HepG2 (cell line): ENCODE data around the gene HES3. TPM values are rescaled to one million over a fixed set of nuclear protein-coding genes. Genes with fewer than 3 reads are reported as not detected.

Source experiments
- EHMT2 ChIP-seq: fragments of 200-600 bp; sonication (generic); IDR thresholded peaks from 2 replicates; pipeline ENCODE4 v1.7.0; 2017; ENCODE audit warnings: antibody characterized with exemption, low read depth, low read length, borderline replicate concordance
- ISL2 ChIP-seq: sonication (generic); formaldehyde crosslinking; IDR thresholded peaks from 2 replicates; pipeline ENCODE4 v1.5.0; 2020; ENCODE audit warnings: missing genetic modification reagents
- KLF9 ChIP-seq: IDR thresholded peaks from 2 replicates; pipeline ENCODE4 v1.6.1; 2016; ENCODE audit warnings: low read depth
- KMT2B ChIP-seq: IDR thresholded peaks from 2 replicates; pipeline ENCODE4 v1.6.1; 2016; ENCODE audit warnings: missing genetic modification reagents, missing compliant biosample characterization
- MAFG ChIP-seq: sonication (generic); formaldehyde crosslinking; IDR thresholded peaks from 2 replicates; pipeline ENCODE4 v1.5.1; 2020; ENCODE audit warnings: mild to moderate bottlenecking, missing genetic modification reagents
- NFIB ChIP-seq: sonication (generic); formaldehyde crosslinking; IDR thresholded peaks from 2 replicates; pipeline ENCODE4 v1.9.0; 2021; ENCODE audit warnings: missing genetic modification reagents, mild to moderate bottlenecking, borderline replicate concordance
- PHF20 ChIP-seq: sonication (generic); formaldehyde crosslinking; IDR thresholded peaks from 2 replicates; pipeline ENCODE4 v1.5.0; 2020; ENCODE audit warnings: mild to moderate bottlenecking, missing genetic modification reagents
- ZMAT3 ChIP-seq: sonication (generic); formaldehyde crosslinking; conservative IDR thresholded peaks from 2 replicates; pipeline ENCODE4 v1.7.0; 2021; ENCODE audit warnings: missing genetic modification reagents
- ZNF207 ChIP-seq: fragments of 450-650 bp; IDR thresholded peaks from 2 replicates; pipeline ENCODE4 v1.6.1; 2016; ENCODE audit warnings: antibody characterized with exemption, borderline replicate concordance
- ZNF546 ChIP-seq: sonication (generic); formaldehyde crosslinking; conservative IDR thresholded peaks from 2 replicates; pipeline ENCODE4 v1.8.1; 2023; ENCODE audit warnings: mild to moderate bottlenecking, missing genetic modification reagents
- ZNF607 ChIP-seq: sonication (generic); formaldehyde crosslinking; IDR thresholded peaks from 2 replicates; pipeline ENCODE4 v1.5.1; 2020; ENCODE audit warnings: missing genetic modification reagents, mild to moderate bottlenecking, borderline replicate concordance
- ZNF629 ChIP-seq: sonication (generic); formaldehyde crosslinking; conservative IDR thresholded peaks from 2 replicates; pipeline ENCODE4 v1.5.0; 2020; ENCODE audit warnings: missing genetic modification reagents
- ZNF878 ChIP-seq: sonication (generic); formaldehyde crosslinking; IDR thresholded peaks from 2 replicates; pipeline ENCODE4 v1.8.1; 2023; ENCODE audit warnings: mild to moderate bottlenecking, missing genetic modification reagents, moderate library complexity
- polyA plus RNA-seq, 8 experiments: library from polyadenylated mRNA; depleted of rRNA in 3 of 8; stranded (reverse) in 7 of 8; unstranded in 1 of 8; fragments of >200 nt; fragmentation: Illumina TruSeq in 4 of 8; extraction: Trizol in 4 of 8; gene quantifications; 2 replicates each; pipeline versions ENCODE4 v1.2.1 to v1.2.3, GENCODE V29; 2011 to 2016; ENCODE audit warnings: low read depth in 4 of 8, missing spikeins in 1 of 8, mixed read lengths in 1 of 8; ENCODE audit not compliant: insufficient read depth in 1 of 8
- total RNA-seq, 5 experiments: library from RNA; depleted of rRNA; stranded (reverse); fragments of >200 nt; fragmentation: Illumina TruSeq; extraction: Trizol; gene quantifications; 2 replicates each; pipeline ENCODE4 v1.2.3, GENCODE V29; 2016; ENCODE audit warnings: low read depth in 1 of 5
- TF ChIP-seq, protein P1 (sequence below): sonication (generic); formaldehyde crosslinking; IDR thresholded peaks from 2 replicates; pipeline ENCODE4 v1.4.0; 2020; ENCODE audit warnings: missing genetic modification reagents
- TF ChIP-seq, protein P2 (sequence below): sonication (generic); IDR thresholded peaks from 2 replicates; pipeline ENCODE4 v1.6.1; 2016; ENCODE audit warnings: low read depth, borderline replicate concordance
- TF ChIP-seq, protein P3 (sequence below): sonication (generic); formaldehyde crosslinking; IDR thresholded peaks from 2 replicates; pipeline ENCODE4 v1.4.0; 2020; ENCODE audit warnings: missing genetic modification reagents
- TF ChIP-seq, protein P4 (sequence below): sonication (generic); formaldehyde crosslinking; IDR thresholded peaks from 2 replicates; pipeline ENCODE4 v1.8.0; 2022; ENCODE audit warnings: missing genetic modification reagents, mild to moderate bottlenecking, borderline replicate concordance
- TF ChIP-seq, protein P5 (sequence below): sonication (generic); formaldehyde crosslinking; IDR thresholded peaks from 2 replicates; pipeline ENCODE4 v1.8.1; 2023; ENCODE audit warnings: mild to moderate bottlenecking, moderate library complexity, missing genetic modification reagents

HES3 gene
- total and polyA plus RNA-seq, 2 of the 13 experiments (the other 11 are each of a cell fraction or from before 2014, with no cell fraction given): not detected

DNA sequence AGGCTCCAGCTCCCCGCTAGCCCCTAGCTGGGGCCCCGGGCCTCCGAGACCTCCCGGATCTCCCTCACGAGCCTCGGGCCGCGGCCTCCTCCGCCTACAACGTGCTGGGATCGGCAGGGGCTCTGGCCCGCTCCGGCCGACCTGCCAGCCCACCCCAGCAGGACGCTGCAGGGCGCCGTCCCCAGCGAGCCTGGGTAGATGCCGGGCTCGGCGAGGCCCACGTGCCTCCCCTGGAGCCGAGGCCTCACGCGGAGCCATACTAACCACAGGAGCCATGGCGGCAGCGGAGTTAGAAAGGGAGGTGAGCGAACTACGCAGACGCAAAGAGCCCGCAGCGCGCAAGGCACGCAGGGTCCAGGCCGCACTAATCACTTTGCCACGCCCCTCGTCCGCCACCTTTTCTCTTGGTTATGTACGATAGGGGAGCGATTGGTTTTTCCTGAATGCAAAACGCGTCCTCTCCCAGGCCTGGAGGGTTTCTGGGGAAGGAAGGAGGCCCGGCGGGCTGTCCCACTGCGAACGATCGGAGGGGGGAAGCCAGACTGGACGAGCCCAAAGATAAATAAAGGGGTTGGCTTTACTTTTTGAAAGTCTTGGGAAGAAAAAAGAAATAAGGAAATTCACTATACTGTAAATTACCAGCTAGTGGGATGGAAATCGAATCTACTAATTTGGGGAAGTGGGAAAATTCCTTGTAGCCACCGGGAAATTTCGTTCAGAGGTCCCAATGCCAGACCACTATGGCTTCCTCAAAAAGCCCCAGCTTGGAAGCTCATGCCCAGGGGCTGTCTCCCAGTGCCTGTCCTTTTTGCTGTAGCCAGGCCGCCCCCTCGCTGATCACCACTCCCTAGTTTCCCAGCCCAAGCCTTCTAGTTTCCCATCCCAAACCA lies 44.4 kb upstream of the HES3 start, which contains the start of gene RPL22 (continued):
- 0 out of 2 replicates have a peak, but pooled peaks have one; percentile 14 for TF ChIP-seq ZNF629 (CRISPR knock-in tag)
- TF ChIP-seq EHMT2: no peak
- TF ChIP-seq, protein P1, sequence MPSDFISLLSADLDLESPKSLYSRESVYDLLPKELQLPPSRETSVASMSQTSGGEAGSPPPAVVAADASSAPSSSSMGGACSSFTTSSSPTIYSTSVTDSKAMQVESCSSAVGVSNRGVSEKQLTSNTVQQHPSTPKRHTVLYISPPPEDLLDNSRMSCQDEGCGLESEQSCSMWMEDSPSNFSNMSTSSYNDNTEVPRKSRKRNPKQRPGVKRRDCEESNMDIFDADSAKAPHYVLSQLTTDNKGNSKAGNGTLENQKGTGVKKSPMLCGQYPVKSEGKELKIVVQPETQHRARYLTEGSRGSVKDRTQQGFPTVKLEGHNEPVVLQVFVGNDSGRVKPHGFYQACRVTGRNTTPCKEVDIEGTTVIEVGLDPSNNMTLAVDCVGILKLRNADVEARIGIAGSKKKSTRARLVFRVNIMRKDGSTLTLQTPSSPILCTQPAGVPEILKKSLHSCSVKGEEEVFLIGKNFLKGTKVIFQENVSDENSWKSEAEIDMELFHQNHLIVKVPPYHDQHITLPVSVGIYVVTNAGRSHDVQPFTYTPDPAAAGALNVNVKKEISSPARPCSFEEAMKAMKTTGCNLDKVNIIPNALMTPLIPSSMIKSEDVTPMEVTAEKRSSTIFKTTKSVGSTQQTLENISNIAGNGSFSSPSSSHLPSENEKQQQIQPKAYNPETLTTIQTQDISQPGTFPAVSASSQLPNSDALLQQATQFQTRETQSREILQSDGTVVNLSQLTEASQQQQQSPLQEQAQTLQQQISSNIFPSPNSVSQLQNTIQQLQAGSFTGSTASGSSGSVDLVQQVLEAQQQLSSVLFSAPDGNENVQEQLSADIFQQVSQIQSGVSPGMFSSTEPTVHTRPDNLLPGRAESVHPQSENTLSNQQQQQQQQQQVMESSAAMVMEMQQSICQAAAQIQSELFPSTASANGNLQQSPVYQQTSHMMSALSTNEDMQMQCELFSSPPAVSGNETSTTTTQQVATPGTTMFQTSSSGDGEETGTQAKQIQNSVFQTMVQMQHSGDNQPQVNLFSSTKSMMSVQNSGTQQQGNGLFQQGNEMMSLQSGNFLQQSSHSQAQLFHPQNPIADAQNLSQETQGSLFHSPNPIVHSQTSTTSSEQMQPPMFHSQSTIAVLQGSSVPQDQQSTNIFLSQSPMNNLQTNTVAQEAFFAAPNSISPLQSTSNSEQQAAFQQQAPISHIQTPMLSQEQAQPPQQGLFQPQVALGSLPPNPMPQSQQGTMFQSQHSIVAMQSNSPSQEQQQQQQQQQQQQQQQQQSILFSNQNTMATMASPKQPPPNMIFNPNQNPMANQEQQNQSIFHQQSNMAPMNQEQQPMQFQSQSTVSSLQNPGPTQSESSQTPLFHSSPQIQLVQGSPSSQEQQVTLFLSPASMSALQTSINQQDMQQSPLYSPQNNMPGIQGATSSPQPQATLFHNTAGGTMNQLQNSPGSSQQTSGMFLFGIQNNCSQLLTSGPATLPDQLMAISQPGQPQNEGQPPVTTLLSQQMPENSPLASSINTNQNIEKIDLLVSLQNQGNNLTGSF (CRISPR knock-in tag): no peak; the same call in 1 of the 2 replicates
- peak; percentile 76; the same call in 1 of the 2 replicates for TF ChIP-seq ZMAT3 (CRISPR knock-in tag)
- TF ChIP-seq, protein P2, sequence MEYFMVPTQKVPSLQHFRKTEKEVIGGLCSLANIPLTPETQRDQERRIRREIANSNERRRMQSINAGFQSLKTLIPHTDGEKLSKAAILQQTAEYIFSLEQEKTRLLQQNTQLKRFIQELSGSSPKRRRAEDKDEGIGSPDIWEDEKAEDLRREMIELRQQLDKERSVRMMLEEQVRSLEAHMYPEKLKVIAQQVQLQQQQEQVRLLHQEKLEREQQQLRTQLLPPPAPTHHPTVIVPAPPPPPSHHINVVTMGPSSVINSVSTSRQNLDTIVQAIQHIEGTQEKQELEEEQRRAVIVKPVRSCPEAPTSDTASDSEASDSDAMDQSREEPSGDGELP: no peak
- TF ChIP-seq KLF9 (CRISPR knock-in tag): peak; percentile 74; the same call in 1 of the 2 replicates
- no peak for TF ChIP-seq NFIB (CRISPR knock-in tag)
- peak; percentile 91 for TF ChIP-seq PHF20
- no peak for TF ChIP-seq ZNF207
- TF ChIP-seq, protein P3, sequence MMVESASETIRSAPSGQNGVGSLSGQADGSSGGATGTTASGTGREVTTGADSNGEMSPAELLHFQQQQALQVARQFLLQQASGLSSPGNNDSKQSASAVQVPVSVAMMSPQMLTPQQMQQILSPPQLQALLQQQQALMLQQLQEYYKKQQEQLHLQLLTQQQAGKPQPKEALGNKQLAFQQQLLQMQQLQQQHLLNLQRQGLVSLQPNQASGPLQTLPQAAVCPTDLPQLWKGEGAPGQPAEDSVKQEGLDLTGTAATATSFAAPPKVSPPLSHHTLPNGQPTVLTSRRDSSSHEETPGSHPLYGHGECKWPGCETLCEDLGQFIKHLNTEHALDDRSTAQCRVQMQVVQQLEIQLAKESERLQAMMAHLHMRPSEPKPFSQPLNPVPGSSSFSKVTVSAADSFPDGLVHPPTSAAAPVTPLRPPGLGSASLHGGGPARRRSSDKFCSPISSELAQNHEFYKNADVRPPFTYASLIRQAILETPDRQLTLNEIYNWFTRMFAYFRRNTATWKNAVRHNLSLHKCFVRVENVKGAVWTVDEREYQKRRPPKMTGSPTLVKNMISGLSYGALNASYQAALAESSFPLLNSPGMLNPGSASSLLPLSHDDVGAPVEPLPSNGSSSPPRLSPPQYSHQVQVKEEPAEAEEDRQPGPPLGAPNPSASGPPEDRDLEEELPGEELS (CRISPR knock-in tag): peak; percentile 83
- peak; percentile 79 for TF ChIP-seq ZNF878 (CRISPR knock-in tag)
- TF ChIP-seq ISL2: peak; percentile 76; the same call in 1 of the 2 replicates
- no peak for TF ChIP-seq MAFG
- TF ChIP-seq, protein P4, sequence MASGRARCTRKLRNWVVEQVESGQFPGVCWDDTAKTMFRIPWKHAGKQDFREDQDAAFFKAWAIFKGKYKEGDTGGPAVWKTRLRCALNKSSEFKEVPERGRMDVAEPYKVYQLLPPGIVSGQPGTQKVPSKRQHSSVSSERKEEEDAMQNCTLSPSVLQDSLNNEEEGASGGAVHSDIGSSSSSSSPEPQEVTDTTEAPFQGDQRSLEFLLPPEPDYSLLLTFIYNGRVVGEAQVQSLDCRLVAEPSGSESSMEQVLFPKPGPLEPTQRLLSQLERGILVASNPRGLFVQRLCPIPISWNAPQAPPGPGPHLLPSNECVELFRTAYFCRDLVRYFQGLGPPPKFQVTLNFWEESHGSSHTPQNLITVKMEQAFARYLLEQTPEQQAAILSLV (CRISPR knock-in tag): peak; percentile 74; the same call in 1 of the 2 replicates
- TF ChIP-seq, protein P5, sequence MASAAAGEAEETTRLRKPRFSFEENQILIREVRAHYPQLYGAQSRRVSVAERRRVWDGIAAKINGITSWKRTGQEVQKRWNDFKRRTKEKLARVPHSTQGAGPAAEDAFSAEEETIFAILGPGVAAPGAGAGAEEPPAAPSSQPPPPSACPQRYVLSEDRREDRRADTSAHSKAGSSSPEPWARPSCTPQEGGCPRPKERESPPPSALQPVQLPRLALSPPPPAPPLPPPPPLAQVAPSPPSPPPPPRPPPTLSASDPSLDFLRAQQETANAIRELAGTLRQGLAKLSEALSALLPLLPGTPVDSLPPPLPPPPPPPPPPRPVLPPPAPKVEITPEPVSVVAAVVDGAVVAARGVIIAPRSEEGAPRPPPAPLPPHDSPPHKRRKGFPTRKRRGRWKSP (CRISPR knock-in tag): peak; percentile 95
- peak; percentile 63; the same call in 1 of the 2 replicates for TF ChIP-seq ZNF607
- TF ChIP-seq KMT2B (CRISPR knock-in tag): peak; percentile 91
- 0 out of 2 replicates have a peak, but pooled peaks have one; percentile 34 for TF ChIP-seq ZNF546 (CRISPR knock-in tag)
